GM12878 (cell line): ENCODE results near the gene S1PR4. TPM values are rescaled to one million over a fixed set of nuclear protein-coding genes. Genes with fewer than 3 reads are reported as not detected.
A peak's percentile ranks its signal among the peaks of the same experiment; 100 is the strongest.
"Not testable (repeated sequence)": the region's sequence is repeated elsewhere in the genome, so short reads cannot be mapped to it uniquely, and the experiment has no call there.

ENCODE experiments used
- ATAC-seq: fragments of 200-7000 bp; cut with Tn5 transposase; 3 replicates; pipeline ENCODE4 v1.9.1; 2020; ENCODE audit warnings: mild to moderate bottlenecking, moderate library complexity
- BruUV-seq: library from RNA; stranded (reverse); fragments of 400-500 nt; replicated peaks from 2 replicates; lab custom pipeline; 2021; lab: Mats Ljungman, UMichigan
- CTCF ChIA-PET: fragments of 300-600 bp; sonication (Branson Sonifier 250); formaldehyde crosslinking; extraction: SDS; loops from one replicate; lab custom pipeline; 2021; ENCODE audit warnings: inconsistent platforms; lab: Yijun Ruan, JAX
- POLR2A ChIA-PET: fragments of 350-600 bp; formaldehyde crosslinking; extraction: SDS; loops from one replicate; lab custom pipeline; 2021; ENCODE audit warnings: inconsistent platforms; lab: Charles Lee
- RAD21 ChIA-PET: fragments of 300-600 bp; sonication (Branson Sonifier 250); formaldehyde crosslinking; loops from one replicate; lab custom pipeline; 2023; ENCODE audit warnings: antibody characterized with exemption; ENCODE audit not compliant: unreplicated experiment; lab: Charles Lee
- SMC1A ChIA-PET: fragments of 300-600 bp; sonication (Branson Sonifier 250); formaldehyde crosslinking; loops from one replicate; lab custom pipeline; 2023; ENCODE audit not compliant: unreplicated experiment, uncharacterized antibody; lab: Charles Lee
- DNase-seq: peaks from one replicate; pipeline ENCODE4 v3.0.0-alpha.2; 2011; ENCODE audit warnings: low read depth, low spot score
- FAIRE-seq: peaks from 3 replicates; lab custom pipeline; 2011; peaks lifted over from hg19 to GRCh38; lab: Jason Lieb, UNC
- H2AFZ ChIP-seq: 2 replicates; pipeline ENCODE4 v1.6.0; 2011; ENCODE audit warnings: low read depth, low read length, control low read depth; ENCODE audit not compliant: control insufficient read depth
- H3K27ac ChIP-seq: 2 replicates; pipeline ENCODE4 v1.5.1; 2011; ENCODE audit warnings: control low read depth; ENCODE audit not compliant: control insufficient read depth, insufficient read depth
- H3K27me3 ChIP-seq, 2 experiments: replicated peaks in 1 of 2; 2 replicates each; pipeline versions ENCODE4 v1.6.0 to v1.6.1; 2011; ENCODE audit warnings: low read length in 1 of 2; ENCODE audit not compliant: control insufficient read depth in 2 of 2, insufficient read depth in 2 of 2
- H3K36me3 ChIP-seq, 2 experiments: 2 replicates each; pipeline ENCODE4 v1.5.1; 2011; ENCODE audit warnings: low read length in 1 of 2; ENCODE audit not compliant: control insufficient read depth in 2 of 2, insufficient read depth in 2 of 2
- H3K4me1 ChIP-seq: 2 replicates; pipeline ENCODE4 v1.6.1; 2011; ENCODE audit warnings: mild to moderate bottlenecking, low read length, moderate library complexity, mixed read lengths; ENCODE audit not compliant: control insufficient read depth, insufficient read depth
- H3K4me2 ChIP-seq: 2 replicates; pipeline ENCODE4 v1.6.0; 2011; ENCODE audit warnings: control low read depth; ENCODE audit not compliant: control insufficient read depth, insufficient read depth
- H3K4me3 ChIP-seq: fragments of 200-600 bp; sonication (generic); 2 replicates; pipeline ENCODE4 v1.5.1; 2016
- H3K79me2 ChIP-seq: 2 replicates; pipeline ENCODE4 v1.6.0; 2011; ENCODE audit warnings: low read length; ENCODE audit not compliant: control insufficient read depth, insufficient read depth
- H3K9ac ChIP-seq: 2 replicates; pipeline ENCODE4 v1.8.0; 2011; ENCODE audit warnings: low read length, control low read depth, mixed read lengths; ENCODE audit not compliant: control insufficient read depth, insufficient read depth
- H3K9me3 ChIP-seq: replicated peaks from 3 replicates; pipeline ENCODE4 v1.5.1; 2011; ENCODE audit warnings: mild to moderate bottlenecking, low read length; ENCODE audit not compliant: control insufficient read depth, insufficient read depth
- H4K20me1 ChIP-seq: 2 replicates; pipeline ENCODE4 v1.6.0; 2011; ENCODE audit not compliant: control insufficient read depth, insufficient read depth
- GATAD2B ChIP-seq: fragments of 450-650 bp; conservative IDR thresholded peaks from 2 replicates; pipeline ENCODE4 v1.6.1; 2017; ENCODE audit warnings: low read depth, mild to moderate bottlenecking, moderate library complexity
- HCFC1 ChIP-seq: fragments of 150-350 bp; IDR thresholded peaks from 2 replicates; pipeline ENCODE4 v1.6.1; 2014; ENCODE audit warnings: low read length
- NBN ChIP-seq: fragments of 450-650 bp; IDR thresholded peaks from 2 replicates; pipeline ENCODE4 v1.6.1; 2016
- NFYA ChIP-seq: IDR thresholded peaks from 2 replicates; pipeline ENCODE4 v1.6.1; 2011; ENCODE audit warnings: low read depth, mild to moderate bottlenecking, low read length, improper control_type of control experiment, borderline replicate concordance
- POLR2A ChIP-seq: IDR thresholded peaks from 2 replicates; pipeline ENCODE4 v1.6.1; 2011; ENCODE audit warnings: low read depth, mild to moderate bottlenecking, low read length
- ZBTB33 ChIP-seq: fragments of 450-650 bp; IDR thresholded peaks from 2 replicates; pipeline ENCODE4 v1.6.1; 2017; ENCODE audit warnings: mild to moderate bottlenecking
- ZBTB4 ChIP-seq: fragments of 450-650 bp; formaldehyde crosslinking; IDR thresholded peaks from 2 replicates; pipeline ENCODE4 v1.4.0; 2022; ENCODE audit warnings: mild to moderate bottlenecking, moderate library complexity
- ZNF622 ChIP-seq: fragments of 450-650 bp; IDR thresholded peaks from 2 replicates; pipeline ENCODE4 v1.6.1; 2017; ENCODE audit warnings: mild to moderate bottlenecking, inconsistent platforms
- WGBS: methylation state at CpG from one replicate; pipeline ENCODE4 v1.1.6; 2016; ENCODE audit warnings: low lambda C conversion rate; ENCODE audit not compliant: insufficient replicate concordance, insufficient coverage; ENCODE audit errors: missing lambda C conversion rate; 5-methylcytosine and 5-hydroxymethylcytosine counted together
- in situ Hi-C: fragments of 300-500 bp; cut with MboI; formaldehyde crosslinking; loops from 9 replicates; pipeline ENCODE4 v1.14.3; 2018; ENCODE audit warnings: mixed read lengths
- intact Hi-C: fragments of 100-400 bp; cut with micrococcal nuclease; formaldehyde crosslinking; loops from one replicate; pipeline ENCODE4 v1.14.2; 2022; ENCODE audit not compliant: unreplicated experiment
- polyA plus RNA-seq, 11 experiments: library from polyadenylated mRNA; depleted of rRNA in 4 of 11; unstranded in 6 of 11; stranded (reverse) in 5 of 11; fragments of >200 nt; fragmentation: Nextera tagmentation in 4 of 11; fragmentation: Illumina TruSeq in 1 of 11; extraction: Ambion mirVana in 4 of 11; extraction: Trizol in 1 of 11; gene quantifications; 1 replicate in 1 of 11; 2 replicates in 10 of 11; pipeline versions ENCODE4 v1.2.1 to v1.2.3, GENCODE V29; 2011 to 2016; ENCODE audit warnings: inconsistent platforms in 2 of 11, missing spikeins in 2 of 11, low read depth in 1 of 11
- total RNA-seq, 4 experiments: library from RNA; depleted of rRNA in 3 of 4; stranded (reverse); fragments of >200 nt in 3 of 4; fragmentation: Illumina TruSeq in 1 of 4; extraction: Trizol in 1 of 4; gene quantifications; 2 replicates each; pipeline versions ENCODE4 v1.2.1 to v1.2.3, GENCODE V29; 2013 to 2021

S1PR4 gene
- total and polyA plus RNA-seq, 10 of the 15 experiments (the other 5 are each of a cell fraction or from before 2014, with no cell fraction given) = 0.19 to 57.7 (median 32.4) TPM; not detected in 1

- TF ChIP-seq ZBTB33 = no peak
- no peak for TF ChIP-seq NFYA
- no peak for TF ChIP-seq POLR2A
- no peak for TF ChIP-seq ZBTB4
- no peak for TF ChIP-seq HCFC1
- no peak for TF ChIP-seq ZNF622
- TF ChIP-seq NBN = no peak
These were observed 6.5 kb upstream of the S1PR4 start (continued) for GRCh38 chr19:3171894-3172672.

- H3K27me3 ChIP-seq, H3K9ac ChIP-seq, H3K79me2 ChIP-seq, POLR2A ChIA-PET, BruUV-seq, H2AFZ ChIP-seq, in situ Hi-C loops, FAIRE-seq, H3K9me3 ChIP-seq, H4K20me1 ChIP-seq, RAD21 ChIA-PET, H3K4me3 ChIP-seq, H3K4me2 ChIP-seq, intact Hi-C loops, ATAC-seq, H3K36me3 ChIP-seq, H3K27ac ChIP-seq, DNase-seq: not testable (repeated sequence)
- CTCF ChIA-PET = interaction anchor here (0.7 kb wide), 1 partner anchor 168 kb away, joined by 3 read pairs; no protein-coding TSS in a partner anchor
- peaks cover 19% of the 10 kb centered on the region for H3K4me1 ChIP-seq
- WGBS = 10% methylated on average over 6 of the region's 6 CpGs
- SMC1A ChIA-PET = interaction anchor here (0.6 kb wide), 1 partner anchor 611 kb away, joined by 4 read pairs; no protein-coding TSS in a partner anchor
- 0 out of 2 replicates have a peak, but pooled peaks have one; percentile 1 for TF ChIP-seq GATAD2B
These were observed 5.9 kb upstream of the S1PR4 start for GRCh38 chr19:3172673-3173000.
